HepG2 (cell line): ENCODE measurements around the gene PSMD5. TPM values are rescaled to one million over a fixed set of nuclear protein-coding genes. Genes with fewer than 3 reads are reported as not detected.

Experiments used
- AGO2 ChIP-seq: fragments of 200-400 bp; formaldehyde crosslinking; optimal IDR thresholded peaks from 2 replicates; pipeline ENCODE3; 2017; ENCODE audit warnings: mild to moderate bottlenecking, low read depth, low read length, moderate library complexity
- ARNT ChIP-seq: fragments of 450-650 bp; IDR thresholded peaks from 2 replicates; pipeline ENCODE4 v1.6.1; 2017
- HIC2 ChIP-seq: sonication (generic); formaldehyde crosslinking; IDR thresholded peaks from 2 replicates; pipeline ENCODE4 v1.9.0; 2022; ENCODE audit warnings: low read depth, missing genetic modification reagents
- MTF2 ChIP-seq: sonication (generic); formaldehyde crosslinking; IDR thresholded peaks from 2 replicates; pipeline ENCODE4 v1.5.0; 2020; ENCODE audit warnings: missing genetic modification reagents, borderline replicate concordance
- NR0B2 ChIP-seq: sonication (generic); formaldehyde crosslinking; IDR thresholded peaks from 2 replicates; pipeline ENCODE4 v1.4.0; 2020; ENCODE audit warnings: mild to moderate bottlenecking, missing genetic modification reagents
- NR1H2 ChIP-seq: sonication (generic); formaldehyde crosslinking; IDR thresholded peaks from 2 replicates; pipeline ENCODE4 v1.8.1; 2022; ENCODE audit warnings: low read depth, missing genetic modification reagents, borderline replicate concordance
- RFX5 ChIP-seq: IDR thresholded peaks from 2 replicates; pipeline ENCODE4 v1.6.1; 2011; ENCODE audit warnings: low read depth, low read length, improper control_type of control experiment
- RFXANK ChIP-seq: IDR thresholded peaks from 2 replicates; pipeline ENCODE4 v1.6.1; 2016
- SOX13 ChIP-seq, 3 experiments: fragments of 450-650 bp in 1 of 3; sonication (generic) in 1 of 3; formaldehyde crosslinking in 1 of 3; IDR thresholded peaks in 2 of 3; conservative IDR thresholded peaks in 1 of 3; 2 replicates each; pipeline versions ENCODE4 v1.5.0 to v1.6.1; 2016 to 2020; ENCODE audit warnings: antibody characterized with exemption in 1 of 3, mild to moderate bottlenecking in 1 of 3, missing compliant biosample characterization in 1 of 3, missing genetic modification reagents in 1 of 3, moderate library complexity in 1 of 3
- ZKSCAN5 ChIP-seq: sonication (generic); formaldehyde crosslinking; IDR thresholded peaks from 2 replicates; pipeline ENCODE4 v1.5.1; 2020; ENCODE audit warnings: mild to moderate bottlenecking, missing genetic modification reagents
- ZNF205 ChIP-seq: IDR thresholded peaks from 2 replicates; pipeline ENCODE4 v1.6.1; 2018; ENCODE audit warnings: missing biosample characterization, missing genetic modification reagents
- ZNF382 ChIP-seq: sonication (generic); formaldehyde crosslinking; IDR thresholded peaks from 2 replicates; pipeline ENCODE4 v1.5.0; 2020; ENCODE audit warnings: missing genetic modification reagents, mild to moderate bottlenecking, borderline replicate concordance
- polyA plus RNA-seq, 8 experiments: library from polyadenylated mRNA; depleted of rRNA in 3 of 8; stranded (reverse) in 7 of 8; unstranded in 1 of 8; fragments of >200 nt; fragmentation: Illumina TruSeq in 4 of 8; extraction: Trizol in 4 of 8; gene quantifications; 2 replicates each; pipeline versions ENCODE4 v1.2.1 to v1.2.3, GENCODE V29; 2011 to 2016; ENCODE audit warnings: low read depth in 4 of 8, missing spikeins in 1 of 8, mixed read lengths in 1 of 8; ENCODE audit not compliant: insufficient read depth in 1 of 8
- total RNA-seq, 5 experiments: library from RNA; depleted of rRNA; stranded (reverse); fragments of >200 nt; fragmentation: Illumina TruSeq; extraction: Trizol; gene quantifications; 2 replicates each; pipeline ENCODE4 v1.2.3, GENCODE V29; 2016; ENCODE audit warnings: low read depth in 1 of 5
- TF ChIP-seq, protein P1 (sequence below): sonication (generic); formaldehyde crosslinking; IDR thresholded peaks from 2 replicates; pipeline ENCODE4 v1.4.0; 2020; ENCODE audit warnings: missing genetic modification reagents, borderline replicate concordance
- TF ChIP-seq, protein P2 (sequence below): sonication (generic); formaldehyde crosslinking; IDR thresholded peaks from 2 replicates; pipeline ENCODE4 v1.5.0; 2020; ENCODE audit warnings: missing genetic modification reagents
- TF ChIP-seq, protein P3 (sequence below): sonication (generic); formaldehyde crosslinking; IDR thresholded peaks from 2 replicates; pipeline ENCODE4 v1.4.0; 2020; ENCODE audit warnings: missing genetic modification reagents
- TF ChIP-seq, protein P4 (sequence below): sonication (generic); formaldehyde crosslinking; IDR thresholded peaks from 2 replicates; pipeline ENCODE4 v1.4.0; 2020; ENCODE audit warnings: missing genetic modification reagents

The PSMD5 gene
- total and polyA plus RNA-seq, 2 of the 13 experiments (the other 11 are each of a cell fraction or from before 2014, with no cell fraction given): 12.7 to 18.1 TPM

DNA sequence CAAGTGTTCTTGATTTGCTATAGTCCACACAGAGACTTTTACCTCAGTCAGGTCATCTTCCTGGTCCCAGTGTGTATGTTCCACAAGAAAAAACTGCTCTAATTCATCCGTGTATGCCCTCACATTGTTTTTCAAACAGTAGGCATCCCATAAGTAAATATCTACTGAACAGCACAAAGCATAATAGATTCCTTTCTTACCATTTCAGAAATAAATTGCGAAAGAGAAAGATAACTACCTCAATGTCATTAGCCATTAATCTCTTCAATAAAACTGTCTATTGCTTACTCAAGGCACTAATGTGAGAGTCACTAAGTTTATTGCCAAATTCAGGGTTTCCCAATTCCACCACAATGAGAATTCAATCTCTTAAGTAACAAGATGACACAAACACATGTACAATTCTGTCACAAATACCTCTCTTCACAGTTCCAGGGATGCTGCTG is 59.1 kb downstream of the PSMD5 start (continued):
- TF ChIP-seq AGO2: no peak
- TF ChIP-seq ZNF205 (CRISPR knock-in tag): no peak
- TF ChIP-seq ARNT: no peak
- no peak for TF ChIP-seq ZKSCAN5 (CRISPR knock-in tag)
- 0 out of 2 replicates have a peak, but pooled peaks have one; percentile 45 for TF ChIP-seq SOX13 (IDR thresholded peaks at IDR 0.05)
- TF ChIP-seq SOX13 (CRISPR knock-in tag; conservative IDR thresholded peaks at IDR 0.05 in 1 of 2, IDR thresholded peaks at IDR 0.05 in 1 of 2): peak in 1 of 2 experiments; percentile 98; a peak in 2 of 4 replicates
- TF ChIP-seq, protein P1, sequence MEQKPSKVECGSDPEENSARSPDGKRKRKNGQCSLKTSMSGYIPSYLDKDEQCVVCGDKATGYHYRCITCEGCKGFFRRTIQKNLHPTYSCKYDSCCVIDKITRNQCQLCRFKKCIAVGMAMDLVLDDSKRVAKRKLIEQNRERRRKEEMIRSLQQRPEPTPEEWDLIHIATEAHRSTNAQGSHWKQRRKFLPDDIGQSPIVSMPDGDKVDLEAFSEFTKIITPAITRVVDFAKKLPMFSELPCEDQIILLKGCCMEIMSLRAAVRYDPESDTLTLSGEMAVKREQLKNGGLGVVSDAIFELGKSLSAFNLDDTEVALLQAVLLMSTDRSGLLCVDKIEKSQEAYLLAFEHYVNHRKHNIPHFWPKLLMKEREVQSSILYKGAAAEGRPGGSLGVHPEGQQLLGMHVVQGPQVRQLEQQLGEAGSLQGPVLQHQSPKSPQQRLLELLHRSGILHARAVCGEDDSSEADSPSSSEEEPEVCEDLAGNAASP (CRISPR knock-in tag): peak; percentile 66; the same call in 1 of the 2 replicates
- TF ChIP-seq, protein P2, sequence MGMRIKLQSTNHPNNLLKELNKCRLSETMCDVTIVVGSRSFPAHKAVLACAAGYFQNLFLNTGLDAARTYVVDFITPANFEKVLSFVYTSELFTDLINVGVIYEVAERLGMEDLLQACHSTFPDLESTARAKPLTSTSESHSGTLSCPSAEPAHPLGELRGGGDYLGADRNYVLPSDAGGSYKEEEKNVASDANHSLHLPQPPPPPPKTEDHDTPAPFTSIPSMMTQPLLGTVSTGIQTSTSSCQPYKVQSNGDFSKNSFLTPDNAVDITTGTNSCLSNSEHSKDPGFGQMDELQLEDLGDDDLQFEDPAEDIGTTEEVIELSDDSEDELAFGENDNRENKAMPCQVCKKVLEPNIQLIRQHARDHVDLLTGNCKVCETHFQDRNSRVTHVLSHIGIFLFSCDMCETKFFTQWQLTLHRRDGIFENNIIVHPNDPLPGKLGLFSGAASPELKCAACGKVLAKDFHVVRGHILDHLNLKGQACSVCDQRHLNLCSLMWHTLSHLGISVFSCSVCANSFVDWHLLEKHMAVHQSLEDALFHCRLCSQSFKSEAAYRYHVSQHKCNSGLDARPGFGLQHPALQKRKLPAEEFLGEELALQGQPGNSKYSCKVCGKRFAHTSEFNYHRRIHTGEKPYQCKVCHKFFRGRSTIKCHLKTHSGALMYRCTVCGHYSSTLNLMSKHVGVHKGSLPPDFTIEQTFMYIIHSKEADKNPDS (CRISPR knock-in tag): no peak
- no peak for TF ChIP-seq RFXANK (CRISPR knock-in tag)
- TF ChIP-seq RFX5: no peak
- no peak for TF ChIP-seq ZNF382
- no peak for TF ChIP-seq NR1H2
- TF ChIP-seq, protein P3, sequence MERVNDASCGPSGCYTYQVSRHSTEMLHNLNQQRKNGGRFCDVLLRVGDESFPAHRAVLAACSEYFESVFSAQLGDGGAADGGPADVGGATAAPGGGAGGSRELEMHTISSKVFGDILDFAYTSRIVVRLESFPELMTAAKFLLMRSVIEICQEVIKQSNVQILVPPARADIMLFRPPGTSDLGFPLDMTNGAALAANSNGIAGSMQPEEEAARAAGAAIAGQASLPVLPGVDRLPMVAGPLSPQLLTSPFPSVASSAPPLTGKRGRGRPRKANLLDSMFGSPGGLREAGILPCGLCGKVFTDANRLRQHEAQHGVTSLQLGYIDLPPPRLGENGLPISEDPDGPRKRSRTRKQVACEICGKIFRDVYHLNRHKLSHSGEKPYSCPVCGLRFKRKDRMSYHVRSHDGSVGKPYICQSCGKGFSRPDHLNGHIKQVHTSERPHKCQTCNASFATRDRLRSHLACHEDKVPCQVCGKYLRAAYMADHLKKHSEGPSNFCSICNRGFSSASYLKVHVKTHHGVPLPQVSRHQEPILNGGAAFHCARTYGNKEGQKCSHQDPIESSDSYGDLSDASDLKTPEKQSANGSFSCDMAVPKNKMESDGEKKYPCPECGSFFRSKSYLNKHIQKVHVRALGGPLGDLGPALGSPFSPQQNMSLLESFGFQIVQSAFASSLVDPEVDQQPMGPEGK: no peak
- TF ChIP-seq HIC2 (CRISPR knock-in tag): no peak
- TF ChIP-seq, protein P4, sequence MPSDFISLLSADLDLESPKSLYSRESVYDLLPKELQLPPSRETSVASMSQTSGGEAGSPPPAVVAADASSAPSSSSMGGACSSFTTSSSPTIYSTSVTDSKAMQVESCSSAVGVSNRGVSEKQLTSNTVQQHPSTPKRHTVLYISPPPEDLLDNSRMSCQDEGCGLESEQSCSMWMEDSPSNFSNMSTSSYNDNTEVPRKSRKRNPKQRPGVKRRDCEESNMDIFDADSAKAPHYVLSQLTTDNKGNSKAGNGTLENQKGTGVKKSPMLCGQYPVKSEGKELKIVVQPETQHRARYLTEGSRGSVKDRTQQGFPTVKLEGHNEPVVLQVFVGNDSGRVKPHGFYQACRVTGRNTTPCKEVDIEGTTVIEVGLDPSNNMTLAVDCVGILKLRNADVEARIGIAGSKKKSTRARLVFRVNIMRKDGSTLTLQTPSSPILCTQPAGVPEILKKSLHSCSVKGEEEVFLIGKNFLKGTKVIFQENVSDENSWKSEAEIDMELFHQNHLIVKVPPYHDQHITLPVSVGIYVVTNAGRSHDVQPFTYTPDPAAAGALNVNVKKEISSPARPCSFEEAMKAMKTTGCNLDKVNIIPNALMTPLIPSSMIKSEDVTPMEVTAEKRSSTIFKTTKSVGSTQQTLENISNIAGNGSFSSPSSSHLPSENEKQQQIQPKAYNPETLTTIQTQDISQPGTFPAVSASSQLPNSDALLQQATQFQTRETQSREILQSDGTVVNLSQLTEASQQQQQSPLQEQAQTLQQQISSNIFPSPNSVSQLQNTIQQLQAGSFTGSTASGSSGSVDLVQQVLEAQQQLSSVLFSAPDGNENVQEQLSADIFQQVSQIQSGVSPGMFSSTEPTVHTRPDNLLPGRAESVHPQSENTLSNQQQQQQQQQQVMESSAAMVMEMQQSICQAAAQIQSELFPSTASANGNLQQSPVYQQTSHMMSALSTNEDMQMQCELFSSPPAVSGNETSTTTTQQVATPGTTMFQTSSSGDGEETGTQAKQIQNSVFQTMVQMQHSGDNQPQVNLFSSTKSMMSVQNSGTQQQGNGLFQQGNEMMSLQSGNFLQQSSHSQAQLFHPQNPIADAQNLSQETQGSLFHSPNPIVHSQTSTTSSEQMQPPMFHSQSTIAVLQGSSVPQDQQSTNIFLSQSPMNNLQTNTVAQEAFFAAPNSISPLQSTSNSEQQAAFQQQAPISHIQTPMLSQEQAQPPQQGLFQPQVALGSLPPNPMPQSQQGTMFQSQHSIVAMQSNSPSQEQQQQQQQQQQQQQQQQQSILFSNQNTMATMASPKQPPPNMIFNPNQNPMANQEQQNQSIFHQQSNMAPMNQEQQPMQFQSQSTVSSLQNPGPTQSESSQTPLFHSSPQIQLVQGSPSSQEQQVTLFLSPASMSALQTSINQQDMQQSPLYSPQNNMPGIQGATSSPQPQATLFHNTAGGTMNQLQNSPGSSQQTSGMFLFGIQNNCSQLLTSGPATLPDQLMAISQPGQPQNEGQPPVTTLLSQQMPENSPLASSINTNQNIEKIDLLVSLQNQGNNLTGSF (CRISPR knock-in tag): no peak
- TF ChIP-seq MTF2: no peak
- no peak for TF ChIP-seq NR0B2 (CRISPR knock-in tag)
